HG02981 (cell line): ENCODE data around the gene CLEC4G.
"Not testable (repeated sequence)": the region's sequence is repeated elsewhere in the genome, so short reads cannot be mapped to it uniquely, and the experiment has no call there.

Experiments
- ATAC-seq: cut with Tn5 transposase; IDR thresholded peaks from one replicate; pipeline ENCODE4 v1.9.1; 2021; ENCODE audit warnings: mild to moderate bottlenecking, moderate library complexity; ENCODE audit not compliant: unreplicated experiment

Gene CLEC4G

GRCh38 chr19:7746903-7747884 lies 15.3 kb upstream of the CLEC4G start, which contains the start of gene CD209:
Gene CD209 (minus strand): TSS chr19:7747534. CDS start chr19:7747511, 23 bp downstream.
- no peak for ATAC-seq

- ATAC-seq = not testable (repeated sequence)
Observed at GRCh38 chr19:7746306-7746705, 14.4 kb upstream of the CLEC4G start.

GRCh38 chr19:7744871-7745650 lies 13.2 kb upstream of the CLEC4G start:
- no peak for ATAC-seq

- ATAC-seq = no peak
Observed at GRCh38 chr19:7744199-7744786, 12.4 kb upstream of the CLEC4G start.

- no peak for ATAC-seq
Observed at GRCh38 chr19:7743425-7743841, 11.5 kb upstream of the CLEC4G start.

- ATAC-seq = no peak
Observed at GRCh38 chr19:7742991-7743390, 11.1 kb upstream of the CLEC4G start.

- no peak for ATAC-seq
Observed at GRCh38 chr19:7742575-7742974, 10.7 kb upstream of the CLEC4G start.

- ATAC-seq = no peak
Observed at GRCh38 chr19:7740682-7741054, 8.8 kb upstream of the CLEC4G start.

GRCh38 chr19:7739801-7740681 lies 8.1 kb upstream of the CLEC4G start:
- ATAC-seq = no peak

- no peak for ATAC-seq
Observed at GRCh38 chr19:7739211-7739755, 7.4 kb upstream of the CLEC4G start.

- ATAC-seq = no peak
Observed at GRCh38 chr19:7738023-7738422, 6.1 kb upstream of the CLEC4G start.

GRCh38 chr19:7737215-7737614 lies 5.3 kb upstream of the CLEC4G start:
- ATAC-seq = no peak

- ATAC-seq = no peak
Observed at GRCh38 chr19:7736148-7736547, 4.2 kb upstream of the CLEC4G start.

- no peak for ATAC-seq
Observed at GRCh38 chr19:7734220-7735203, 2.6 kb upstream of the CLEC4G start.

GRCh38 chr19:7733376-7733775 lies 1.5 kb upstream of the CLEC4G start:
- no peak for ATAC-seq

- ATAC-seq = no peak
Observed at GRCh38 chr19:7731615-7732014, 295 bp downstream of the CLEC4G start.

GRCh38 chr19:7731218-7731595 lies 703 bp downstream of the CLEC4G start:
- ATAC-seq = no peak

GRCh38 chr19:7730286-7731217 lies 1.4 kb downstream of the CLEC4G start:
- no peak for ATAC-seq
